Astrocyte of the spinal cord (primary cell): ENCODE results near the gene IFIT1B.

Experiments
- DNase-seq: peaks from one replicate; pipeline ENCODE4 v3.0.0; 2011; ENCODE audit warnings: low read depth, low spot score
- H3K4me3 ChIP-seq: 2 replicates; pipeline ENCODE4 v1.5.1; 2011; ENCODE audit warnings: low read depth, mild to moderate bottlenecking, low read length, moderate library complexity
- CTCF ChIP-seq: IDR thresholded peaks from 2 replicates; pipeline ENCODE4 v1.5.1; 2012; ENCODE audit warnings: low read depth, mild to moderate bottlenecking, low read length, inconsistent platforms
- in situ Hi-C: cut with HindIII; loops from 2 replicates; pipeline ENCODE4 v1.10.0; 2017; ENCODE audit warnings: low sequenced_read_pairs

Gene IFIT1B

GRCh38 chr10:89336241-89336640 lies 41.6 kb upstream of the IFIT1B start:
- DNase-seq = no peak
- no peak overlapping the region for H3K4me3 ChIP-seq
- in situ Hi-C loops = no loop called here
- no peak for TF ChIP-seq CTCF

GRCh38 chr10:89337484-89337883 lies 40.4 kb upstream of the IFIT1B start:
- peak; percentile 76 for DNase-seq
- TF ChIP-seq CTCF = no peak
- in situ Hi-C loops = no loop called here

GRCh38 chr10:89338713-89339112 lies 39.1 kb upstream of the IFIT1B start:
- in situ Hi-C loops = no loop called here
- TF ChIP-seq CTCF = no peak

More at GRCh38 chr10:89337484-89337883, 40.4 kb upstream of the IFIT1B start:
- H3K4me3 ChIP-seq = no peak overlapping the region

GRCh38 chr10:89339875-89340274 lies 38.0 kb upstream of the IFIT1B start:
- no peak for DNase-seq
- TF ChIP-seq CTCF = no peak
- in situ Hi-C loops = no loop called here
- no peak overlapping the region for H3K4me3 ChIP-seq

More at GRCh38 chr10:89338713-89339112, 39.1 kb upstream of the IFIT1B start:
- no peak overlapping the region for H3K4me3 ChIP-seq
- no peak for DNase-seq

GRCh38 chr10:89341649-89342048 lies 36.2 kb upstream of the IFIT1B start:
- no peak for TF ChIP-seq CTCF
- H3K4me3 ChIP-seq = no peak overlapping the region
- in situ Hi-C loops = no loop called here
- no peak for DNase-seq

- no peak for TF ChIP-seq CTCF
- in situ Hi-C loops = no loop called here
- no peak overlapping the region for H3K4me3 ChIP-seq
- DNase-seq = peak; percentile 86
Observed at GRCh38 chr10:89342206-89342958, 35.5 kb upstream of the IFIT1B start.
